HepG2 (cell line): ENCODE data around the gene DCST2. TPM values are rescaled to one million over a fixed set of nuclear protein-coding genes. Genes with fewer than 3 reads are reported as not detected.

Source experiments
- ASH2L ChIP-seq: fragments of 300-600, 200-600 bp; sonication (generic); IDR thresholded peaks from 2 replicates; pipeline ENCODE4 v1.7.0; 2017; ENCODE audit warnings: low read depth, mild to moderate bottlenecking, moderate library complexity, mixed read lengths, low read length; ENCODE audit not compliant: insufficient read length
- NR2F1 ChIP-seq, 2 experiments: fragments of 450-650 bp in 1 of 2; formaldehyde crosslinking in 1 of 2; IDR thresholded peaks; 2 replicates each; pipeline versions ENCODE4 v1.5.0 to v1.6.1; 2016 to 2020; ENCODE audit warnings: mild to moderate bottlenecking in 1 of 2, missing compliant biosample characterization in 1 of 2, missing genetic modification reagents in 1 of 2, moderate library complexity in 1 of 2
- POLR2AphosphoS2 ChIP-seq: IDR thresholded peaks from 2 replicates; pipeline ENCODE4 v1.6.1; 2011; ENCODE audit warnings: low read depth, low read length, improper control_type of control experiment
- RELA ChIP-seq: sonication (generic); formaldehyde crosslinking; IDR thresholded peaks from 2 replicates; pipeline ENCODE4 v1.4.0; 2020; ENCODE audit warnings: missing genetic modification reagents
- SATB2 ChIP-seq: sonication (generic); formaldehyde crosslinking; IDR thresholded peaks from 2 replicates; pipeline ENCODE4 v1.5.0; 2020; ENCODE audit warnings: missing genetic modification reagents
- TEAD2 ChIP-seq: sonication (generic); formaldehyde crosslinking; IDR thresholded peaks from 2 replicates; pipeline ENCODE4 v1.9.0; 2021; ENCODE audit warnings: missing genetic modification reagents
- YEATS4 ChIP-seq: sonication (generic); formaldehyde crosslinking; IDR thresholded peaks from 2 replicates; pipeline ENCODE4 v1.4.0; 2020; ENCODE audit warnings: missing genetic modification reagents, borderline replicate concordance
- ZFX ChIP-seq: sonication (generic); formaldehyde crosslinking; IDR thresholded peaks from 2 replicates; pipeline ENCODE4 v1.4.0; 2020; ENCODE audit warnings: mild to moderate bottlenecking, low read depth, missing genetic modification reagents, moderate library complexity
- ZIK1 ChIP-seq: sonication (generic); formaldehyde crosslinking; IDR thresholded peaks from 2 replicates; pipeline ENCODE4 v1.5.0; 2020; ENCODE audit warnings: mild to moderate bottlenecking, low read depth, missing genetic modification reagents, borderline replicate concordance
- ZNF124 ChIP-seq: sonication (generic); formaldehyde crosslinking; IDR thresholded peaks from 2 replicates; pipeline ENCODE4 v1.4.0; 2020; ENCODE audit warnings: missing genetic modification reagents
- ZNF207 ChIP-seq: fragments of 450-650 bp; IDR thresholded peaks from 2 replicates; pipeline ENCODE4 v1.6.1; 2016; ENCODE audit warnings: antibody characterized with exemption, borderline replicate concordance
- ZNF34 ChIP-seq: sonication (generic); formaldehyde crosslinking; IDR thresholded peaks from 2 replicates; pipeline ENCODE4 v1.4.0; 2020; ENCODE audit warnings: mild to moderate bottlenecking, missing genetic modification reagents, borderline replicate concordance
- ZNF44 ChIP-seq: sonication (generic); formaldehyde crosslinking; IDR thresholded peaks from 2 replicates; pipeline ENCODE4 v1.5.1; 2020; ENCODE audit warnings: mild to moderate bottlenecking, missing genetic modification reagents
- ZNF556 ChIP-seq: sonication (generic); formaldehyde crosslinking; IDR thresholded peaks from 2 replicates; pipeline ENCODE4 v1.4.0; 2020; ENCODE audit warnings: mild to moderate bottlenecking, missing genetic modification reagents, borderline replicate concordance
- ZNF644 ChIP-seq: IDR thresholded peaks from 2 replicates; pipeline ENCODE4 v1.6.1; 2016; ENCODE audit warnings: low read depth
- ZNF646 ChIP-seq: sonication (generic); formaldehyde crosslinking; IDR thresholded peaks from 2 replicates; pipeline ENCODE4 v1.9.0; 2021; ENCODE audit warnings: mild to moderate bottlenecking, missing genetic modification reagents
- ZNF83 ChIP-seq: sonication (generic); formaldehyde crosslinking; IDR thresholded peaks from 2 replicates; pipeline ENCODE4 v1.4.0; 2020; ENCODE audit warnings: missing genetic modification reagents, mild to moderate bottlenecking, borderline replicate concordance
- ZSCAN22 ChIP-seq: sonication (generic); formaldehyde crosslinking; IDR thresholded peaks from 2 replicates; pipeline ENCODE4 v1.4.0; 2020; ENCODE audit warnings: mild to moderate bottlenecking, missing genetic modification reagents
- ZSCAN9 ChIP-seq: IDR thresholded peaks from 2 replicates; pipeline ENCODE4 v1.6.1; 2016; ENCODE audit warnings: borderline replicate concordance
- polyA plus RNA-seq, 8 experiments: library from polyadenylated mRNA; depleted of rRNA in 3 of 8; stranded (reverse) in 7 of 8; unstranded in 1 of 8; fragments of >200 nt; fragmentation: Illumina TruSeq in 4 of 8; extraction: Trizol in 4 of 8; gene quantifications; 2 replicates each; pipeline versions ENCODE4 v1.2.1 to v1.2.3, GENCODE V29; 2011 to 2016; ENCODE audit warnings: low read depth in 4 of 8, missing spikeins in 1 of 8, mixed read lengths in 1 of 8; ENCODE audit not compliant: insufficient read depth in 1 of 8
- total RNA-seq, 5 experiments: library from RNA; depleted of rRNA; stranded (reverse); fragments of >200 nt; fragmentation: Illumina TruSeq; extraction: Trizol; gene quantifications; 2 replicates each; pipeline ENCODE4 v1.2.3, GENCODE V29; 2016; ENCODE audit warnings: low read depth in 1 of 5
- TF ChIP-seq, protein P1 (sequence below): sonication (generic); formaldehyde crosslinking; IDR thresholded peaks from 2 replicates; pipeline ENCODE4 v1.4.0; 2020; ENCODE audit warnings: mild to moderate bottlenecking, missing genetic modification reagents
- TF ChIP-seq, protein P2 (sequence below): sonication (generic); formaldehyde crosslinking; IDR thresholded peaks from 2 replicates; pipeline ENCODE4 v1.9.0; 2021; ENCODE audit warnings: missing genetic modification reagents, borderline replicate concordance

DCST2 gene
- total and polyA plus RNA-seq, 2 of the 13 experiments (the other 11 are each of a cell fraction or from before 2014, with no cell fraction given), result 0.74 TPM; not detected in 1

DNA sequence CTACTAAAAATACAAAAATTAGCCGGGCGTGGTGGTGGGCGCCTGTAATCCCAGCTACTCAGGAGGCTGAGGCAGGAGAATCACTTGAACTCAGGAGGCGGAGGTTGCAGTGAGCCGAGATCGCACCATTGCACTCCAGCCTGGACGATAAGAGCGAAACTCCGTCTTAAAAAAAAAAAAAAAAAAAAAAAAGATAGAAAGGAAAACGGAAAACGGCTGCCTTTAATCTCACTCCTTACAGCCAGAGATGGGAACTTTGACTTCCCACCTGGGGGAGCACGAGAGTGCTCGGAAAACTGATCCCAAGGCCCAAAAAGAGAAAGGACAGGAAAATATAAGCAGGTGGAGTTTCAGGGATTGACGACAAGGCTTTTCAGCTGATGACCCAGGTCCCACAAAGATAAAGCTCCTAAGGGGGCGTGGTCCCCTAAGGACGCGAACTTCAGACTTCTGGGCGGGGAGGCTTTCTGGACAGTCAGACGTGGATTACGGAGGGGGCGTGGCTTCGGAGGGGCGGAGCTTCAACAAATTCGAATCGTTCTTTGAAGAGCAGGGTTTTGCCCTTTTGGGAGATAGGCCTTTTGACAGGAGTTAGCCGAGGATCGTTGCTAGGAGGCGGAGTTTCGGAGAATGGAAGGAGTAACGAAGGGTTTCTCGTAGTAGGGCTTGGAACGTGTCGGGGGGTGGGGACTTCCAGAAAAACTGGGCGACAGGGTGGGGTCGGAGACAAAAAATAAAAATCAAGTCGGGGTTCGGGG lies 60.1 kb downstream of the DCST2 start (continued):
- 0 out of 2 replicates have a peak, but pooled peaks have one; percentile 57 for TF ChIP-seq ZNF34 (CRISPR knock-in tag)
- TF ChIP-seq RELA (CRISPR knock-in tag), result no peak
- TF ChIP-seq YEATS4 (CRISPR knock-in tag), result peak; percentile 18; the same call in 1 of the 2 replicates
- no peak for TF ChIP-seq TEAD2 (CRISPR knock-in tag)
- TF ChIP-seq ASH2L, result peak; percentile 61
- TF ChIP-seq, protein P1, sequence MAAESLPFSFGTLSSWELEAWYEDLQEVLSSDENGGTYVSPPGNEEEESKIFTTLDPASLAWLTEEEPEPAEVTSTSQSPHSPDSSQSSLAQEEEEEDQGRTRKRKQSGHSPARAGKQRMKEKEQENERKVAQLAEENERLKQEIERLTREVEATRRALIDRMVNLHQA, result no peak
- no peak for TF ChIP-seq ZNF83 (CRISPR knock-in tag)
- TF ChIP-seq ZNF644, result no peak
- TF ChIP-seq, protein P2, sequence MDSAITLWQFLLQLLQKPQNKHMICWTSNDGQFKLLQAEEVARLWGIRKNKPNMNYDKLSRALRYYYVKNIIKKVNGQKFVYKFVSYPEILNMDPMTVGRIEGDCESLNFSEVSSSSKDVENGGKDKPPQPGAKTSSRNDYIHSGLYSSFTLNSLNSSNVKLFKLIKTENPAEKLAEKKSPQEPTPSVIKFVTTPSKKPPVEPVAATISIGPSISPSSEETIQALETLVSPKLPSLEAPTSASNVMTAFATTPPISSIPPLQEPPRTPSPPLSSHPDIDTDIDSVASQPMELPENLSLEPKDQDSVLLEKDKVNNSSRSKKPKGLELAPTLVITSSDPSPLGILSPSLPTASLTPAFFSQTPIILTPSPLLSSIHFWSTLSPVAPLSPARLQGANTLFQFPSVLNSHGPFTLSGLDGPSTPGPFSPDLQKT (CRISPR knock-in tag), result no peak
- TF ChIP-seq ZNF207, result no peak
- peak; percentile 35; the same call in 1 of the 2 replicates for TF ChIP-seq ZNF646
- no peak for TF ChIP-seq ZSCAN9 (CRISPR knock-in tag)
- no peak for TF ChIP-seq ZSCAN22 (CRISPR knock-in tag)
- no peak for TF ChIP-seq ZNF556 (CRISPR knock-in tag)
- no peak for TF ChIP-seq ZIK1
- no peak for TF ChIP-seq SATB2 (CRISPR knock-in tag)
- no peak for TF ChIP-seq ZNF44 (CRISPR knock-in tag)
- no peak for TF ChIP-seq ZNF124
- TF ChIP-seq ZFX (CRISPR knock-in tag), result peak; percentile 51
- no peak for TF ChIP-seq NR2F1 (CRISPR knock-in tag; IDR thresholded peaks at IDR 0.05)
- TF ChIP-seq POLR2AphosphoS2, result peak; percentile 22; the same call in 1 of the 2 replicates
